ENCODE data around the gene CHI3L2.
"Not testable (repeated sequence)": the region's sequence is repeated elsewhere in the genome, so short reads cannot be mapped to it uniquely, and the experiment has no call there.

The CHI3L2 gene

DNA sequence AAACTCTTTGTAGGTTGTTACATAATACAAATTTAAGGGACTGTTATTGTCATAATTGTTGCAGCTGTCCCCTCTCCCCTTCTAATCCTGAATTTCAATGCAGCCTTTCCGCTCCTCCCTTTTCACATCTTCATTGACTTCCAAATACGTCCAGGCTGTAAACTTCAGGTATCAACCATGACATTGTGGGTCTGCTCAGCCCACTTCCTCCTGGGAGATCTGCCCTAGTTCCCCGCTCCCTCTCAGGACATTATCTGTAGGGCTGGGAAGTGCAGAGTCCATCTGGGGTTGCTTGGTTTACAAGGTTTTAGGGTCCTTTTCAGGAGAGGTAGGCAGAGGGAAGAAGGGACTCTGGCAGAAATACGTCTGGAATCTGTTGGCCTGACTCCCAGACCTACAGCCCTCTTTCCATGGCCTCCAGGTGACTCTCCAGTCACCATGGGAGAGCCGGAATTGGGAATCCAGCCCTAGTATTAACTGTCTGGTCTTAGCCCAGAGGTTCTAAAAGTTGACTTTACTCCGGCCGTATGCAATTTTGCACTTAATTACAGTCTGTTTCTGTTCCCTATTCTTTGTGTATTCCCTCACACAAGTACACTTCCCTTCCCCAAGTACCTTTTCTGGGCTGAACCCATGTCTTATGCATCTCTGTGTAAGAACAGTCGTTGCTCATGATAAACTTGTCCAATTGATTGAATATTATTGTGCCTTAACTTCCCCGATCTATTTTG lies 22.4 kb upstream of the CHI3L2 start:
- DNase-seq (ENCODE audit: low spot score in 2 of 2), result no peak
- peaks cover 17% of the 10 kb centered on the region for H3K36me3 Mint-ChIP-seq (ENCODE audit: insufficient read depth)
- H3K27me3 Mint-ChIP-seq, result no peaks in the 10 kb centered on the region
- ATAC-seq (replicated peaks; ENCODE audit: extremely low read depth, poor library complexity, severe bottlenecking), result no peak
- H3K9me3 Mint-ChIP-seq, result no peaks in the 10 kb centered on the region
- peaks cover 59% of the 10 kb centered on the region for H3K4me1 Mint-ChIP-seq
- H3K4me3 Mint-ChIP-seq, result peak overlapping the region; percentile 99
- peak overlapping the region; percentile 76 for H3K27ac Mint-ChIP-seq (ENCODE audit: low read depth)

DNA sequence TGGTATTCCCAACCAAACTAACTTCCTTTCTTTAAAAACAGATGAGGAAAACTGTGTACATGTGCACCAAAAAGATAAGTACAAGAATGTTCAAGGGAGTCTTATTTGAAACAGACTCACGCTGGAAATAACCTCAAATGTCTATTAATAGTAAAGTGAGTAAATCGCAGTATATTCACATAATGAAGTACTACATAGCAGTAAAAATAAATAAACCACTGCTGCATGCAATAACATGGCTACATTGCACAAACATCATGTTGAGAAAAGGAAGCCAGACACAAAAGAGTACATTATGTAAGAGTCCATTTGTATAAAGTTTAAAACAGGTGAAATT lies 21.8 kb upstream of the CHI3L2 start:
- H3K36me3 Mint-ChIP-seq (ENCODE audit: insufficient read depth), result peaks cover 17% of the 10 kb centered on the region
- peaks cover 54% of the 10 kb centered on the region for H3K4me1 Mint-ChIP-seq
- H3K9me3 Mint-ChIP-seq, result no peaks in the 10 kb centered on the region
- peak overlapping the region; percentile 99 for H3K4me3 Mint-ChIP-seq
- DNase-seq (ENCODE audit: low spot score in 2 of 2) (no peak), ATAC-seq (replicated peaks; ENCODE audit: extremely low read depth, poor library complexity, severe bottlenecking) (no peak)
- H3K27ac Mint-ChIP-seq (ENCODE audit: low read depth), result peak overlapping the region; percentile 76
- no peaks in the 10 kb centered on the region for H3K27me3 Mint-ChIP-seq

DNA sequence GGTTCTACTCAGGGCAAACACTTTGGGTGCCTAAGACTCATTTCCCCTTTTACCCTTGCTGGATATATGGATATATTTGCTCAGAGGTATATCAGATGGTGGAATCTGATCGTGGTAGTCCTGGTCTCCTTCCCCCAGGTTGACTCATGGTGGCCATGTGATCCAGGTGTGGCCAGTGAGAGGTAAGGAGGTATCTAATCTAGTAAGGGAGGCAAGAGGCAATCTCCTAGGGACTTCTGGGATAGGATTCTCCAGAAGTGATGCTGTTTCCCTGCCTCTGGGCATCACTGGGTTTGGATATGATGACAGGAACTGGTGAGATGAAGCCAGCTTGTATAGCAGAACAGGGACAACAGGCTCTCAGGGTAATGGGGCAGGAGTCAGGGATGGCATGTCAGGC lies 18.6 kb upstream of the CHI3L2 start:
- H3K9me3 Mint-ChIP-seq, result no peaks in the 10 kb centered on the region
- H3K4me1 Mint-ChIP-seq, result peaks cover 43% of the 10 kb centered on the region
- H3K27ac Mint-ChIP-seq (ENCODE audit: low read depth), result no peak overlapping the region
- DNase-seq (ENCODE audit: low spot score in 2 of 2) (no peak), ATAC-seq (replicated peaks; ENCODE audit: extremely low read depth, poor library complexity, severe bottlenecking) (no peak)
- no peaks in the 10 kb centered on the region for H3K27me3 Mint-ChIP-seq
- no peak overlapping the region for H3K4me3 Mint-ChIP-seq
- peaks cover 11% of the 10 kb centered on the region for H3K36me3 Mint-ChIP-seq (ENCODE audit: insufficient read depth)

DNA sequence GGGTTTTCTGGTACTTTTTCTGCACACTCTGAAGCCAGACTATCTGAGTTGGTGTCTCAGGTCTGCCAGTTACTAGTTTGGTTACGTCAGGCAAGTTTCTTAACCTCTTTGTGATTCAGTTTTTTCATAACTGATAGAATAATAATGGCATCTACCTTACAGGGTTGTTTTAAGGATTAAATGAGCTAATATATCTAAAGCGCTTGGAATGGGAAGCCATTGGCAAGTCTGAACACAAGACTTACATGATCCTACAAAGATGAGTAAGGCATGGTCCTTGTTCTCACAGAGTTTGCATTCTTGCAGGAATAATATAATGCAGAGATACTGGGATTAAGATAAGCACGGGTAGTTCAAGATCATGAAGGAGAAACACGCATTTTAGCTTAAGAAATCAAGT lies 17.9 kb upstream of the CHI3L2 start:
- H3K4me1 Mint-ChIP-seq, result peaks cover 48% of the 10 kb centered on the region
- DNase-seq (ENCODE audit: low spot score in 2 of 2), result no peak

DNA sequence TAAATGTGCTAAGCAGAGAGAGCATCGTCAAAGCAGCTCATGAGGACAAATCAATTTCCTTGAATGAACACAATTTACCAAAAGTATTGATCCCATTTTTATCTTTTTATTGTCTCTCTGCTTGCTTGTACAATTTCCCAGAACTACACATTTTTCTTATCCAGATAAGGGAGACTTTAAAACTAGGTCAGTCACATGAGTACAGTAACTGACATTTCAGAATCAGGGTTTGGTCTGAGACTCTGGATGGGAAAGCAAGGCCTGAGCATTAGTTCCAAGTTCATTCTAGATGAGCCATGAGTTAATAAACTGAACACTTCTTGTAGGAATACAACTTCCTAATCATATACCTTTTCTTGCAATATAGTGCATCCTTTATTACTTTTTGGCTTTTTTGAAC lies 15.6 kb upstream of the CHI3L2 start:
- H3K4me3 Mint-ChIP-seq, result no peak overlapping the region
- peaks cover 51% of the 10 kb centered on the region for H3K4me1 Mint-ChIP-seq
- peaks cover 10% of the 10 kb centered on the region for H3K27me3 Mint-ChIP-seq
- peaks cover 23% of the 10 kb centered on the region for H3K36me3 Mint-ChIP-seq (ENCODE audit: insufficient read depth)
- H3K27ac Mint-ChIP-seq (ENCODE audit: low read depth), result no peak overlapping the region
- ATAC-seq (replicated peaks; ENCODE audit: extremely low read depth, poor library complexity, severe bottlenecking) (no peak), DNase-seq (ENCODE audit: low spot score in 2 of 2) (no peak)
- peaks cover 6% of the 10 kb centered on the region for H3K9me3 Mint-ChIP-seq

More for the DNA sequence above, 17.9 kb upstream of the CHI3L2 start:
- Mint-ChIP-seq H3K27ac (ENCODE audit: low read depth) (no peak overlapping the region), H3K27me3 (no peaks in the 10 kb centered on the region), H3K9me3 (no peaks in the 10 kb centered on the region), H3K36me3 (ENCODE audit: insufficient read depth) (peaks cover 7% of the 10 kb centered on the region), H3K4me3 (no peak overlapping the region)
- ATAC-seq (replicated peaks; ENCODE audit: extremely low read depth, poor library complexity, severe bottlenecking), result no peak

DNA sequence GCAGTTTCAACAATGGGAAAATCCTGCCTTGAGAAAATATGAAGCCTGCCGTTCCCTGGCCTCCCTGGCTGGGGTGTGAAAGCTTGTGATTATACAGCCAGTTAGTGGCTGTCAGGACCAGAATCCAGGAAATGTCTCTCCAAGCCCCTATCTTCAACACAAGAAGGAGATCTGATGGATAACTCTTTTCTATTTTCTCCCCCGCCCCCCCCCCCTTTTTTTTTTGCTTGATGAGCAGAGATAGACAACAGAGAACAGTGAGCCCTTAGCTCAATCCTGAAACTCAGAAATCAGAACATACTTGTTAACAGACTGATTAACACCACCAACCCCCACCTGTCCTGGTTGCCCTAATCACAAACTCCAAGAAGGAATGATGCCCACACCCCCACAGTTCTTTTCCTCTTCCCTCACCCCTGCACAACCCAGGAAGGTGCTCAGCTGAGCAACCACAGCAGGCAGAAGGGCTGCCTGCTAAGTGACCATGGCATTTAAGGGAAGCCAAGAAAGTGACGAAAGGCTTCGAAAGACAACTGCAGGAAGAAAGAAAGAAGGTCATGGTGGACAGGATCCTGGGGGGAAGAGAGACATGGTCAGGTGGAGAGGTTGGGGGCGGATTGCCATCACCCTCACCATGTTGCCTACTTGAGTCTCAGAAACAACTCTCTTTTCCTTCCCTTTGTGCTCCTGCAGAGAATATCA lies 14.7 kb upstream of the CHI3L2 start:
- peak overlapping the region; percentile 79 for H3K4me3 Mint-ChIP-seq
- peaks cover 10% of the 10 kb centered on the region for H3K27me3 Mint-ChIP-seq
- no peak for ATAC-seq (replicated peaks; ENCODE audit: extremely low read depth, poor library complexity, severe bottlenecking)
- H3K4me1 Mint-ChIP-seq, result peaks cover 60% of the 10 kb centered on the region
- peaks cover 26% of the 10 kb centered on the region for H3K36me3 Mint-ChIP-seq (ENCODE audit: insufficient read depth)
- no peak for DNase-seq (ENCODE audit: low spot score in 2 of 2)
- no peak overlapping the region for H3K27ac Mint-ChIP-seq (ENCODE audit: low read depth)
- H3K9me3 Mint-ChIP-seq, result peaks cover 6% of the 10 kb centered on the region

DNA sequence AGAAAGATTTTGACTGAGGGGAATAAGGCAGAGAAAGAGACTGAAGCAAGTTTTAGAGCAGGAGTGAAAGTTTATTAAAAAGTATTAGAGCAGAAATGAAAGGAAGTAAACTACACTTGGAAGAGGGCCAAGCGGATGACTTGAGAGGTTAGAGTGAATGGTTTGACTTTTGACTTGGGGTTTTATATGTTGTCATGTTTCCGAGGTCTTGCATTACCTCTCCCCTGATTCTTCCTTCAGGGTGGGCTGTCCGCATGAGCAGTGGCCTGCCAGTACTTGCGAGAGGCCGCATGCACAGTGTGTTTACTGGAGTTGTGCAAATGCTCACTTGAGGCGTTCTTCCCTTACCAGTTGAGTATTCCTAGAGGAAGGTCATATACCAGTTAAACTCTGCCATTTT lies 14.1 kb upstream of the CHI3L2 start:
- Mint-ChIP-seq H3K27ac (ENCODE audit: low read depth) (peak overlapping the region; percentile 100), H3K36me3 (ENCODE audit: insufficient read depth) (peaks cover 28% of the 10 kb centered on the region), H3K9me3 (peaks cover 11% of the 10 kb centered on the region), H3K4me3 (peak overlapping the region; percentile 79), H3K27me3 (peaks cover 10% of the 10 kb centered on the region), H3K4me1 (peaks cover 62% of the 10 kb centered on the region)
- ATAC-seq (replicated peaks; ENCODE audit: extremely low read depth, poor library complexity, severe bottlenecking), result no peak
- no peak for DNase-seq (ENCODE audit: low spot score in 2 of 2)

DNA sequence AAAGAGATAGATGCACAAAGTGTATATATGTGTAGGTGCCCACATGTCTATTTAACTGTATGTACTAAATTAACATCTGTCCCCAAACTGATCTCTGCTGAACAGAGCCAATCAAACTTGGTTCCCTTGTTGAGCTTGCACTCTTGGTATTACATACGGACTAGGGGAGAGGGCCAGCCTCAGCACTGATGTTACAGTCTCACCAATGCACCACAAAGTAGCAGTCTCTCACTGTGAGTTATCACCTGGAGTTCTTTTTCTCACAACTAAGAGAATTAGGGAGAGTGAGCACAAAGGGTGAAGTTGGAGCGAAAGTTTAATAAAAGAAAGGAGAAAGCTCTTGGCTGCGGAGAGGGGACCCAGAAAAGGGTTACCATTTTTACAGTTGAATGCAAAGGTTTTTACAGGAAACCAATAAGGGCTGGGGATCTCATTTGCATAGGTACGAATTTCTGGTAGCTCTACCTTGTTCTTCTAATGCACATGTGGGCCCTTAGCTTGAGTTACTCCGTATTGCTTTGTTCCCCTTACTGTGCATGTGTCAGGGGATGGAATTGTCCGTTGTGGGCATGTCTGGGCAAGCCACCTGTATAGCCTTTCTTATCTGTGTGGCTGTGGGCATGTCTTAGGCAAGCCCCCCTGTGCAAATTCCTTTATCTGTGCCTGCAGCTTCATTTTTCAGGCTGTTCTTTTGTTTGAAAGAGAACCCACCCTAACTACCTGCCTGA lies 13.3 kb upstream of the CHI3L2 start:
- no peak for ATAC-seq (replicated peaks; ENCODE audit: extremely low read depth, poor library complexity, severe bottlenecking)
- peaks cover 11% of the 10 kb centered on the region for H3K9me3 Mint-ChIP-seq
- H3K36me3 Mint-ChIP-seq (ENCODE audit: insufficient read depth), result peaks cover 30% of the 10 kb centered on the region
- peaks cover 10% of the 10 kb centered on the region for H3K27me3 Mint-ChIP-seq
- H3K4me3 Mint-ChIP-seq, result peak overlapping the region; percentile 79
- no peak for DNase-seq (ENCODE audit: low spot score in 2 of 2)
- H3K27ac Mint-ChIP-seq (ENCODE audit: low read depth), result peak overlapping the region; percentile 100
- H3K4me1 Mint-ChIP-seq, result peaks cover 67% of the 10 kb centered on the region

DNA sequence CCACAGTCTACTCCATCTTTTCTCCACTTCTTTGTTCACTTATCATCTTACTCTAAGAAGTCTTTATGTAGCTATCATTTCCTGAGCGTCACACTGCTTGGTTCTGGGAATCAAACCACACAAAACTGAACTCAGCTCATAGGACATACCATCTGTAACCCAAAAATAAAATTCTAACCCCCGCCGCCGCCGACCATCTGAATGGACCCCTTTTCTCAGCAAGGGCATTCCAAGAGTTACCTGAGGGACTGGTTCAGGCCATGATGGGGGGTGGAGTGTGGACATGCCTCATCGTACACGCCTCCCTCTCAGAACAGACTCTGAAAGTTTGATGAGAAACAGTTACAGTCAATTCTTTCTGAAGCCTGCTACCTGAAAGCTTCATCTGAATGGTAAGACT lies 12.6 kb upstream of the CHI3L2 start:
- H3K4me3 Mint-ChIP-seq, result peak overlapping the region; percentile 79
- H3K27ac Mint-ChIP-seq (ENCODE audit: low read depth), result peak overlapping the region; percentile 100
- peaks cover 10% of the 10 kb centered on the region for H3K27me3 Mint-ChIP-seq
- ATAC-seq (replicated peaks; ENCODE audit: extremely low read depth, poor library complexity, severe bottlenecking) (no peak), DNase-seq (ENCODE audit: low spot score in 2 of 2) (no peak)
- H3K36me3 Mint-ChIP-seq (ENCODE audit: insufficient read depth), result peaks cover 32% of the 10 kb centered on the region
- H3K9me3 Mint-ChIP-seq, result peaks cover 11% of the 10 kb centered on the region
- H3K4me1 Mint-ChIP-seq, result peaks cover 73% of the 10 kb centered on the region

DNA sequence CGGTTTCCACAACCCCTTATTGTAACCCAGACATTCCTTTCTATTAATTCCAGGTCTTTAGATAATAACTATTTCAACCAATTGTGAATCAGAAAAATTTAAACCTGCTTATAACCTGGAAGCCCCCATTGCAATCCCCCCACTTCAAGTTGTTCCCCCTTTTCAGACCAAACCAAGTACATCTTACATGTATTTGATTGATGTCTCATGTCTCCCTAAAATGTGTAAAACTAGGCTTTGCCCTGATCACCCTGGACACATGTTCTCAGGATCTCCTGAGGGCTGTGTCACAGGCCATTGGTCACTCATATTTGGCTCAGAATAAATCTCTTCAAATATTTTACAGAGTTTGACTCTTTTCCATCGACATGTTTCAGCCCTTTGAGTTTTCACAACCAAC lies 12.2 kb upstream of the CHI3L2 start:
- not testable (repeated sequence) for H3K27me3 Mint-ChIP-seq; ATAC-seq (replicated peaks; ENCODE audit: extremely low read depth, poor library complexity, severe bottlenecking); DNase-seq (ENCODE audit: low spot score in 2 of 2)
- H3K36me3 Mint-ChIP-seq (ENCODE audit: insufficient read depth), result peaks cover 33% of the 10 kb centered on the region
- peak overlapping the region; percentile 100 for H3K27ac Mint-ChIP-seq (ENCODE audit: low read depth)
- H3K4me3 Mint-ChIP-seq, result peak overlapping the region; percentile 79
- H3K4me1 Mint-ChIP-seq, result peaks cover 77% of the 10 kb centered on the region
- H3K9me3 Mint-ChIP-seq, result peaks cover 11% of the 10 kb centered on the region

DNA sequence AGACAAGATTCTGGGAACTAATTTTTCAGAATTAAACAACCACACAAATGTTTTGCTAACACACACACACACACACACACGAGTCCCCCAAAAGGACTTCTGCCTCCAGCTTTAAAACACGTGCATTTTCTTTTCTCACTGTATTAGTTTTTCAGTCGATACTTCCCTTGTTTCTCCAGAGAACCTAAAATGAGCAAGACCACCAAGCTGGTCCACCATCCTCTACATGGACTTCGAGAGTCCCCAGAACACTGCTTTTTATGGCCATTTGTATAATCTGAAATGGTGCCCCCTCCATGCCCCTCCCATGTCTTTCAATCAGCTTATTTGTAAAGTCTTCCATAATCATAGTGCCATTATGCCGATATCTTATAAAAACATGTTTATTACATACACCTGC lies 10.8 kb upstream of the CHI3L2 start:
- H3K27me3 Mint-ChIP-seq, result peaks cover 10% of the 10 kb centered on the region
- no peak for ATAC-seq (replicated peaks; ENCODE audit: extremely low read depth, poor library complexity, severe bottlenecking)
- peaks cover 11% of the 10 kb centered on the region for H3K9me3 Mint-ChIP-seq
- no peak for DNase-seq (ENCODE audit: low spot score in 2 of 2)
- peaks cover 91% of the 10 kb centered on the region for H3K4me1 Mint-ChIP-seq
- peaks cover 37% of the 10 kb centered on the region for H3K36me3 Mint-ChIP-seq (ENCODE audit: insufficient read depth)
- peak overlapping the region; percentile 79 for H3K4me3 Mint-ChIP-seq
- peak overlapping the region; percentile 100 for H3K27ac Mint-ChIP-seq (ENCODE audit: low read depth)

DNA sequence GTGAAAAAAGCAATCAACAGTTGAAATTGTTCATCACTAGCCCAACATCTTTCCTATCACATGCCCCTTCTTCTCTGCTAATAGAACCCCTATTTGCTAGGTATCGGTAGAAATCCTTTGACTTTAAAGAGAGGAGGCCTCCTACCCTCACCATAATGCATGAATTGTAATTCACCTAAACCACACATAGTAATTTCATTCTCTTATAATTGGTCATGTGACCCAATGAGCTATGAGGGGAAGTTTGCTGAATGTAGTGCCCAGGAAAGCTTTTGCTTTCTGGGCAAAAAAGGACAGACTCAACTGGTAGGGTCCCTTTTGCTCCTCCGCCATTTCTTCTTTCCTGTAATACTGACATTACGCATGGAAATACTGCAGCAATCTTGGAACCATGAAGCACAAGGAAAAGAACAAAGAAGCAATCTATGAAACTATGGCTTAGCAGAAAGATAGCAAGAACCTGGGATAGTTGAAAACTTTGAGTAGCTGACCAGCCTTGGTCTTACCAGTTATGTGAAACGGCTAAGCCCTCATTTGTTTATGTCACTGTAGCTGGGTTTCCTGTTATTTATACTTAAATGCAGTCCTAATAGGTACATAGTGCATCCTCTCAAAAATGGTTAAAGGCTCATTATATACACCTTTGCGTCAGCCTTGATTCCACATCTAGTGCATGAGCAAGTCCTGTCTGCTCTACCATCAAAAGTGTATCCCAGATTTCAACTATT lies 10.2 kb upstream of the CHI3L2 start:
- no peak for ATAC-seq (replicated peaks; ENCODE audit: extremely low read depth, poor library complexity, severe bottlenecking)
- no peak for DNase-seq (ENCODE audit: low spot score in 2 of 2)
- Mint-ChIP-seq H3K36me3 (ENCODE audit: insufficient read depth) (peaks cover 39% of the 10 kb centered on the region), H3K4me3 (peak overlapping the region; percentile 79), H3K9me3 (peaks cover 11% of the 10 kb centered on the region), H3K27ac (ENCODE audit: low read depth) (peak overlapping the region; percentile 100), H3K27me3 (peaks cover 10% of the 10 kb centered on the region), H3K4me1 (peaks cover 97% of the 10 kb centered on the region)

Measured in central memory CD8-positive, alpha-beta T cell (primary cell).